IMR-90 (cell line): Measurements from ENCODE around the gene TBXAS1. TPM values are rescaled to one million over a fixed set of nuclear protein-coding genes. Genes with fewer than 3 reads are reported as not detected.

Experiments used
- ATAC-seq: fragments of 200-7000 bp; cut with Tn5 transposase; 2 replicates; pipeline ENCODE4 v1.9.1; 2020; ENCODE audit warnings: low read depth, mild to moderate bottlenecking, moderate library complexity
- BruUV-seq: library from RNA; stranded (reverse); fragments of 400-500 nt; replicated peaks from 2 replicates; lab custom pipeline; 2021; lab: Mats Ljungman, UMichigan
- CTCF ChIA-PET: fragments of 300-600 bp; formaldehyde crosslinking; extraction: SDS; loops from one replicate; lab custom pipeline; 2021; ENCODE audit warnings: antibody characterized with exemption; lab: Yijun Ruan, JAX
- POLR2A ChIA-PET: fragments of 300-600 bp; sonication (Branson Sonifier 250); formaldehyde crosslinking; loops from one replicate; lab custom pipeline; 2022; ENCODE audit warnings: antibody characterized with exemption; ENCODE audit not compliant: unreplicated experiment; lab: Charles Lee
- DNase-seq: peaks from one replicate; pipeline ENCODE4 v3.0.0; 2013
- H2AFZ ChIP-seq: replicated peaks from 2 replicates; pipeline ENCODE3; 2013; ENCODE audit warnings: low read length, mild to moderate bottlenecking; ENCODE audit not compliant: poor library complexity
- H2AK5ac ChIP-seq: 2 replicates; pipeline ENCODE4 v1.6.1; 2013; ENCODE audit warnings: low read depth, low read length, inconsistent platforms
- H2AK9ac ChIP-seq: replicated peaks from 2 replicates; pipeline ENCODE3; 2013; ENCODE audit warnings: mild to moderate bottlenecking, low read depth, low read length, moderate library complexity; ENCODE audit not compliant: poor library complexity
- H2BK120ac ChIP-seq: 2 replicates; pipeline ENCODE4 v1.6.1; 2013; ENCODE audit warnings: low read depth, low read length, inconsistent platforms
- H2BK15ac ChIP-seq: 3 replicates; pipeline ENCODE4 v1.6.1; 2013; ENCODE audit warnings: low read depth, low read length, inconsistent platforms
- H2BK20ac ChIP-seq: 2 replicates; pipeline ENCODE4 v1.6.1; 2013; ENCODE audit warnings: low read depth, mild to moderate bottlenecking, inconsistent platforms, low read length, moderate library complexity
- H2BK5ac ChIP-seq: 2 replicates; pipeline ENCODE4 v1.6.1; 2013; ENCODE audit warnings: mild to moderate bottlenecking, low read depth, low read length, inconsistent platforms; ENCODE audit not compliant: poor library complexity, severe bottlenecking
- H3K14ac ChIP-seq: replicated peaks from 2 replicates; pipeline ENCODE4 v1.6.1; 2013; ENCODE audit warnings: low read depth, low read length, inconsistent platforms
- H3K18ac ChIP-seq: 2 replicates; pipeline ENCODE4 v1.6.1; 2013; ENCODE audit warnings: low read depth, low read length, control low read depth
- H3K23ac ChIP-seq: 2 replicates; pipeline ENCODE4 v1.6.1; 2013; ENCODE audit warnings: low read depth, low read length, inconsistent platforms
- H3K27ac ChIP-seq: 2 replicates; pipeline ENCODE4 v1.5.1; 2013; ENCODE audit warnings: mild to moderate bottlenecking, control low read depth, low read length; ENCODE audit not compliant: insufficient read depth
- H3K27me3 ChIP-seq: 2 replicates; pipeline ENCODE4 v1.6.1; 2013; ENCODE audit warnings: low read length; ENCODE audit not compliant: control insufficient read depth, insufficient read depth
- H3K36me3 ChIP-seq: 2 replicates; pipeline ENCODE4 v1.6.1; 2013; ENCODE audit warnings: low read length, mixed read lengths; ENCODE audit not compliant: control insufficient read depth, insufficient read depth
- H3K4ac ChIP-seq: 2 replicates; pipeline ENCODE4 v1.6.1; 2013; ENCODE audit warnings: low read depth, low read length, inconsistent platforms
- H3K4me1 ChIP-seq: 2 replicates; pipeline ENCODE4 v1.6.1; 2013; ENCODE audit warnings: low read length, mixed read lengths; ENCODE audit not compliant: control insufficient read depth, insufficient read depth
- H3K4me2 ChIP-seq: 2 replicates; pipeline ENCODE4 v1.6.1; 2013; ENCODE audit warnings: low read depth, mild to moderate bottlenecking, control low read depth, low read length, moderate library complexity
- H3K4me3 ChIP-seq: 2 replicates; pipeline ENCODE4 v1.5.1; 2013; ENCODE audit warnings: low read depth, mild to moderate bottlenecking, control low read depth, low read length, moderate library complexity; ENCODE audit not compliant: insufficient read depth
- H3K56ac ChIP-seq: 2 replicates; pipeline ENCODE4 v1.6.1; 2013; ENCODE audit warnings: low read length, inconsistent platforms; ENCODE audit not compliant: insufficient read depth; ENCODE audit errors: extremely low read depth
- H3K79me1 ChIP-seq, 2 experiments: 2 replicates each; pipeline ENCODE4 v1.6.1; 2013; ENCODE audit warnings: low read length in 2 of 2, inconsistent platforms in 1 of 2, low read depth in 1 of 2
- H3K9ac ChIP-seq: 2 replicates; pipeline ENCODE4 v1.6.1; 2013; ENCODE audit warnings: low read depth, low read length, control low read depth
- H3K9me1 ChIP-seq: 2 replicates; pipeline ENCODE4 v1.6.1; 2013; ENCODE audit warnings: low read length, inconsistent platforms; ENCODE audit not compliant: insufficient read depth
- H3K9me3 ChIP-seq: 2 replicates; pipeline ENCODE4 v1.6.1; 2013; ENCODE audit warnings: low read length; ENCODE audit not compliant: control insufficient read depth, insufficient read depth
- H4K20me1 ChIP-seq: 2 replicates; pipeline ENCODE4 v1.6.1; 2013; ENCODE audit warnings: low read length, inconsistent platforms; ENCODE audit not compliant: insufficient read depth
- H4K5ac ChIP-seq: 2 replicates; pipeline ENCODE4 v1.6.1; 2013; ENCODE audit warnings: mild to moderate bottlenecking, low read depth, low read length, control low read depth
- H4K8ac ChIP-seq, 2 experiments: 2 replicates each; pipeline ENCODE4 v1.6.1; 2013; ENCODE audit warnings: low read depth in 2 of 2, low read length in 2 of 2, control low read depth in 1 of 2, inconsistent platforms in 1 of 2
- H4K91ac ChIP-seq: 2 replicates; pipeline ENCODE4 v1.6.1; 2013; ENCODE audit warnings: low read depth, low read length, inconsistent platforms; ENCODE audit not compliant: insufficient read depth
- FOS ChIP-seq: fragments of 150-350 bp; IDR thresholded peaks from 2 replicates; pipeline ENCODE4 v1.6.1; 2016; ENCODE audit warnings: low read depth, low read length
- MAZ ChIP-seq: IDR thresholded peaks from 2 replicates; pipeline ENCODE4 v1.6.1; 2012; ENCODE audit warnings: low read depth, mild to moderate bottlenecking, low read length, improper control_type of control experiment, moderate library complexity, borderline replicate concordance
- NFE2L2 ChIP-seq: fragments of 150-350 bp; IDR thresholded peaks from 2 replicates; pipeline ENCODE4 v1.6.1; 2016; ENCODE audit warnings: low read depth, mild to moderate bottlenecking, low read length
- POLR2A ChIP-seq: IDR thresholded peaks from 2 replicates; pipeline ENCODE4 v1.6.1; 2012; ENCODE audit warnings: mild to moderate bottlenecking, low read depth, low read length
- WGBS, 2 experiments: methylation state at CpG; one replicate each; pipeline versions ENCODE4 v1.1.5 to v1.1.7; 2013; ENCODE audit warnings: missing lambda C conversion rate in 2 of 2; ENCODE audit not compliant: insufficient read length in 1 of 2; ENCODE audit errors: extremely low coverage in 2 of 2; 5-methylcytosine and 5-hydroxymethylcytosine counted together
- dilution Hi-C: fragments of 300-500 bp; cut with HindIII; formaldehyde crosslinking; loops from one replicate; pipeline ENCODE4 v1.14.3; 2018; ENCODE audit warnings: low sequenced_read_pairs; ENCODE audit not compliant: unreplicated experiment
- in situ Hi-C: fragments of 300-500 bp; cut with MboI; formaldehyde crosslinking; loops from 3 replicates; pipeline ENCODE4 v1.14.3; 2019; ENCODE audit warnings: low sequenced_read_pairs, inconsistent platforms, mixed read lengths
- intact Hi-C: fragments of 100-400 bp; cut with micrococcal nuclease; formaldehyde crosslinking; loops from 2 replicates; pipeline ENCODE4 v1.10.0; 2022
- polyA plus RNA-seq, 3 experiments: library from polyadenylated mRNA; depleted of rRNA; stranded (reverse); fragments of >200 nt; gene quantifications; 2 replicates each; pipeline ENCODE4 v1.2.3, GENCODE V29; 2012; ENCODE audit warnings: low replicate concordance in 1 of 3
- total RNA-seq: library from RNA; depleted of rRNA; stranded (reverse); fragments of >200 nt; gene quantifications from 2 replicates; pipeline ENCODE4 v1.2.3, GENCODE V29; 2012
- TF ChIP-seq, protein P1 (sequence below): conservative IDR thresholded peaks from 2 replicates; pipeline ENCODE4 v1.5.1; 2012; ENCODE audit warnings: mild to moderate bottlenecking, low read depth, low read length, improper control_type of control experiment
- TF ChIP-seq, protein P2 (sequence below): fragments of 150-350 bp; IDR thresholded peaks from 2 replicates; pipeline ENCODE4 v1.6.1; 2016; ENCODE audit warnings: low read depth, mild to moderate bottlenecking, low read length, moderate library complexity, borderline replicate concordance

TBXAS1 gene
- total and polyA plus RNA-seq, 2 of the 4 experiments (the other 2 are of a cell fraction): 5.9 to 10.8 TPM

DNA sequence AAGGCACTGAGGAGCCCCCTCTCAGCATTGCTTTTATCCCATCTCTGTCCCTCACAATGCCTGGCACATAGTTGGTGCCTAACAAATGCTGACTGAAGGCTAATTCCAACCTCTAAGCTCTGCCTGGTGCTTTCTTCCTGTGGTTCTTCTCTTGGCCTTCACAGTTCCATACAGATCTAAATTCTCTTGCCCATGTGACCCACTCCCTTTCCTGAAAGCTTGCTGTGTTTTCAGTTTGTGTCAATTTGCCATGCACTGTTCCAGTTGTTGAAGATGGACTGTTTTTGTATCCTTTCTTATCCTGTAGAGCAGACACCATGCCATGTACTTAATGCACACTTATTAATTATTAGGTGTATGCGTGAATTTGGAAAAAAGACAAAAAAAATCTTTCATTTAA is 9.2 kb downstream of the TBXAS1 start:
- CTCF ChIA-PET: no interaction called here
- Histone ChIP-seq H2BK15ac (no peak overlapping the region), H2BK20ac (no peak overlapping the region), H3K79me1 (peaks cover 0 to 3% of the 10 kb centered on the region in 2 experiments; a peak in 1 of 4 replicates), H2BK5ac (no peak overlapping the region), H3K9me3 (no peaks in the 10 kb centered on the region), H3K56ac (no peak overlapping the region), H4K91ac (no peak overlapping the region), H3K27me3 (no peaks in the 10 kb centered on the region), H3K27ac (no peak overlapping the region), H4K20me1 (no peaks in the 10 kb centered on the region), H3K4me2 (no peak overlapping the region), H3K18ac (no peak overlapping the region), H2BK120ac (no peak overlapping the region), H3K4me3 (no peak overlapping the region), H4K5ac (no peak overlapping the region), H3K23ac (no peak overlapping the region), H2AFZ (no peak overlapping the region), H3K9ac (no peak overlapping the region), H2AK5ac (no peak overlapping the region), H3K4ac (no peak overlapping the region), H2AK9ac (no peak overlapping the region), H4K8ac (no peak overlapping the region), H3K36me3 (peaks cover 6% of the 10 kb centered on the region; the same call in 1 of the 2 replicates), H3K9me1 (peaks cover 3% of the 10 kb centered on the region; the same call in 1 of the 2 replicates), H3K4me1 (peaks cover 5% of the 10 kb centered on the region), H3K14ac (no peak overlapping the region)
- intact Hi-C loops: no loop called here
- TF ChIP-seq, protein P1, sequence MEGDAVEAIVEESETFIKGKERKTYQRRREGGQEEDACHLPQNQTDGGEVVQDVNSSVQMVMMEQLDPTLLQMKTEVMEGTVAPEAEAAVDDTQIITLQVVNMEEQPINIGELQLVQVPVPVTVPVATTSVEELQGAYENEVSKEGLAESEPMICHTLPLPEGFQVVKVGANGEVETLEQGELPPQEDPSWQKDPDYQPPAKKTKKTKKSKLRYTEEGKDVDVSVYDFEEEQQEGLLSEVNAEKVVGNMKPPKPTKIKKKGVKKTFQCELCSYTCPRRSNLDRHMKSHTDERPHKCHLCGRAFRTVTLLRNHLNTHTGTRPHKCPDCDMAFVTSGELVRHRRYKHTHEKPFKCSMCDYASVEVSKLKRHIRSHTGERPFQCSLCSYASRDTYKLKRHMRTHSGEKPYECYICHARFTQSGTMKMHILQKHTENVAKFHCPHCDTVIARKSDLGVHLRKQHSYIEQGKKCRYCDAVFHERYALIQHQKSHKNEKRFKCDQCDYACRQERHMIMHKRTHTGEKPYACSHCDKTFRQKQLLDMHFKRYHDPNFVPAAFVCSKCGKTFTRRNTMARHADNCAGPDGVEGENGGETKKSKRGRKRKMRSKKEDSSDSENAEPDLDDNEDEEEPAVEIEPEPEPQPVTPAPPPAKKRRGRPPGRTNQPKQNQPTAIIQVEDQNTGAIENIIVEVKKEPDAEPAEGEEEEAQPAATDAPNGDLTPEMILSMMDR: no peak
- TF ChIP-seq NFE2L2 (no peak), MAZ (no peak), FOS (no peak), POLR2A (no peak)
- TF ChIP-seq, protein P2, sequence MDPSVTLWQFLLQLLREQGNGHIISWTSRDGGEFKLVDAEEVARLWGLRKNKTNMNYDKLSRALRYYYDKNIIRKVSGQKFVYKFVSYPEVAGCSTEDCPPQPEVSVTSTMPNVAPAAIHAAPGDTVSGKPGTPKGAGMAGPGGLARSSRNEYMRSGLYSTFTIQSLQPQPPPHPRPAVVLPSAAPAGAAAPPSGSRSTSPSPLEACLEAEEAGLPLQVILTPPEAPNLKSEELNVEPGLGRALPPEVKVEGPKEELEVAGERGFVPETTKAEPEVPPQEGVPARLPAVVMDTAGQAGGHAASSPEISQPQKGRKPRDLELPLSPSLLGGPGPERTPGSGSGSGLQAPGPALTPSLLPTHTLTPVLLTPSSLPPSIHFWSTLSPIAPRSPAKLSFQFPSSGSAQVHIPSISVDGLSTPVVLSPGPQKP: no peak
- in situ Hi-C loops: no loop called here
- no peak for ATAC-seq
- BruUV-seq: no TSS peak
- dilution Hi-C loops: no loop called here
- no peak for DNase-seq
- POLR2A ChIA-PET: no interaction called here
- no CpG with 5 or more reads among the region's 1 CpG for WGBS, 2 experiments
